GM13977 (cell line): ENCODE results near the gene SPOP.

ENCODE experiments used
- DNase-seq: peaks from one replicate; pipeline ENCODE4 v3.0.0; 2012; ENCODE audit warnings: low spot score
- in situ Hi-C: fragments of 300-500 bp; cut with MboI; formaldehyde crosslinking; loops from one replicate; pipeline ENCODE4 v1.12.0; 2022; ENCODE audit warnings: low sequenced_read_pairs, low pct_unique_long_range_greater_than_20kb, mixed read lengths, inconsistent platforms; ENCODE audit not compliant: unreplicated experiment
- TF ChIP-seq, protein P1 (sequence below): IDR thresholded peaks from 2 replicates; pipeline ENCODE4 v1.5.1; 2012; ENCODE audit warnings: mild to moderate bottlenecking, control low read depth; ENCODE audit not compliant: insufficient read depth; ENCODE audit errors: extremely low read depth, missing control alignments

SPOP gene

GRCh38 chr17:49640556-49640955, 37.3 kb downstream of the SPOP start:
- in situ Hi-C loops = no loop called here
- DNase-seq = no peak
- TF ChIP-seq, protein P1, sequence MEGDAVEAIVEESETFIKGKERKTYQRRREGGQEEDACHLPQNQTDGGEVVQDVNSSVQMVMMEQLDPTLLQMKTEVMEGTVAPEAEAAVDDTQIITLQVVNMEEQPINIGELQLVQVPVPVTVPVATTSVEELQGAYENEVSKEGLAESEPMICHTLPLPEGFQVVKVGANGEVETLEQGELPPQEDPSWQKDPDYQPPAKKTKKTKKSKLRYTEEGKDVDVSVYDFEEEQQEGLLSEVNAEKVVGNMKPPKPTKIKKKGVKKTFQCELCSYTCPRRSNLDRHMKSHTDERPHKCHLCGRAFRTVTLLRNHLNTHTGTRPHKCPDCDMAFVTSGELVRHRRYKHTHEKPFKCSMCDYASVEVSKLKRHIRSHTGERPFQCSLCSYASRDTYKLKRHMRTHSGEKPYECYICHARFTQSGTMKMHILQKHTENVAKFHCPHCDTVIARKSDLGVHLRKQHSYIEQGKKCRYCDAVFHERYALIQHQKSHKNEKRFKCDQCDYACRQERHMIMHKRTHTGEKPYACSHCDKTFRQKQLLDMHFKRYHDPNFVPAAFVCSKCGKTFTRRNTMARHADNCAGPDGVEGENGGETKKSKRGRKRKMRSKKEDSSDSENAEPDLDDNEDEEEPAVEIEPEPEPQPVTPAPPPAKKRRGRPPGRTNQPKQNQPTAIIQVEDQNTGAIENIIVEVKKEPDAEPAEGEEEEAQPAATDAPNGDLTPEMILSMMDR = no peak

- DNase-seq = no peak
- TF ChIP-seq, protein P1 = no peak
- in situ Hi-C loops = no loop called here
Measured at GRCh38 chr17:49638818-49639217, 39.1 kb downstream of the SPOP start.

DNA sequence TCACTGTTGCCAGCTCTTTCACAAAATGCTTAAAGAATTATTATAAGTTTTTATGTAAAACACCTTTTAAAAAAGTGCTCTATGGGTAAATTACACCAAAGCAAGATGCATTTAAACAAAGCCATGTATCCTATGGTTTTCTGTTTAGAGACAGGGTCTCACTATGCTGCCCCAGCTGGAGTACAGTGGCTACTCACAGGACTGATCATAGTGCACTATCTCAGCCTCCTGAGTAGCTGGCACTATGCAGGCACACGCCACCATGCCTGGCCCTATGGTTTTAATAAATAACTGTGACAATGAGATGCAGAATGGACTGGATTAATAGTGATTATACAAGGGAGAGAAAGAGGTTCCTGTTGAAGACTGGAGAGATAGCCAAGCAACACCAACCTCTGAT, 40.2 kb downstream of the SPOP start:
- TF ChIP-seq, protein P1 = no peak
- in situ Hi-C loops = no loop called here
- DNase-seq = no peak

DNA sequence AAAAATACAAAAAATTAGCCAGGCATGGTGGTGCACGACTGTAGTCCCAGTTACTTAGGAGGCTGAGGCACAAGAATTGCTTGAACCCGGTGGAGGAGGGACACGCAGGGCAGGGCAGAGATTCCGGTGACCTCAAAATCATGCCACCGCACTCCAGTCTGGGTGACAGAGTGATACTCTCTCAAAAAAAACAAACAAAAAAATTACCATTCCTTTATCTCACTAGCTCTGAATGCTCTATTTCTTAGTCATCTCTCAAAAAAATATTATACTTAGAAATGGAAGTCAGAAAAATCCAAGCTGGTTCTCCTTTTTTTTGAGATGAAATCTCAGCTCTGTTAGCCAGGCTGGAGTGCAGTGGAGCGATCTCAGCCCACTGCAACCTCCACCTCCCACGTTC, 40.8 kb downstream of the SPOP start:
- TF ChIP-seq, protein P1 = no peak

DNA sequence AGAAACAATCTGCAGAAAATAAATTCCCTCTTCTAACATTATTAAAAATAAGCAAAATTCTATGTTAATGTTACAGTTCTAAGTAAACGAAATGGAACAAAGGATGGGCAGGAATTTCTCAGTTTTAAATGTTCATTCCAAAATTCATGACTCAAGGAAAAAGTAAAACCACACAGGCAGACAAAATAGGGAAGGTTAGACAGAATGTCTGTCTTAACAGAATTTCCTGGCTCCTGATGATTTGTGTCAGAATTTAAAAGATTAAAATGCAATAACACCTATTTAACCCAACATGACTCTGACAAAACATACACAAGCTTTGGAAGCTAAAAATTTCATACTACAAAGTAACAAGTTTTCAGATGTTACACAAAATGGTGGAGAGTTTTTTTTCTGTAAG, 42.8 kb downstream of the SPOP start:
- TF ChIP-seq, protein P1 = no peak
- in situ Hi-C loops = no loop called here
- no peak for DNase-seq

More for the DNA sequence above, 40.8 kb downstream of the SPOP start:
- in situ Hi-C loops = no loop called here
- no peak for DNase-seq

- DNase-seq = no peak
- in situ Hi-C loops = no loop called here
- TF ChIP-seq, protein P1 = no peak
Measured at GRCh38 chr17:49634485-49634860, 43.4 kb downstream of the SPOP start.
